ENCODE data around the gene GRIN2D.

The GRIN2D gene

GRCh38 chr19:48405850-48406249 is 12.4 kb downstream of the GRIN2D start:
- Histone ChIP-seq H3K27ac (ENCODE audit: insufficient read depth, low read length, poor library complexity, severe bottlenecking) (no peak overlapping the region), H3K27me3 (replicated peaks; ENCODE audit: control insufficient read depth, insufficient read depth, low read length, poor library complexity, severe bottlenecking) (no peaks in the 10 kb centered on the region), H3K4me1 (ENCODE audit: control insufficient read depth, insufficient read depth, low read length, poor library complexity, severe bottlenecking) (no peaks in the 10 kb centered on the region), H3K4me3 (ENCODE audit: insufficient read depth, low read depth, low read length, poor library complexity, severe bottlenecking) (no peak overlapping the region), H3K36me3 (ENCODE audit: control insufficient read depth, insufficient read depth, low read length) (no peaks in the 10 kb centered on the region), H3K9me3 (ENCODE audit: control insufficient read depth, low read length) (no peaks in the 10 kb centered on the region)
- DNase-seq: no peak

GRCh38 chr19:48413879-48414587 is 20.6 kb downstream of the GRIN2D start:
- Histone ChIP-seq H3K4me3 (ENCODE audit: insufficient read depth, low read depth, low read length, poor library complexity, severe bottlenecking) (peak overlapping the region; percentile 43), H3K27ac (ENCODE audit: insufficient read depth, low read length, poor library complexity, severe bottlenecking) (no peak overlapping the region), H3K27me3 (replicated peaks; ENCODE audit: control insufficient read depth, insufficient read depth, low read length, poor library complexity, severe bottlenecking) (no peaks in the 10 kb centered on the region)

GRCh38 chr19:48415395-48415794 is 21.9 kb downstream of the GRIN2D start:
- Histone ChIP-seq H3K4me3 (ENCODE audit: insufficient read depth, low read depth, low read length, poor library complexity, severe bottlenecking) (peak overlapping the region; percentile 43), H3K4me1 (ENCODE audit: control insufficient read depth, insufficient read depth, low read length, poor library complexity, severe bottlenecking) (peaks cover 20% of the 10 kb centered on the region), H3K9me3 (ENCODE audit: control insufficient read depth, low read length) (no peaks in the 10 kb centered on the region), H3K36me3 (ENCODE audit: control insufficient read depth, insufficient read depth, low read length) (no peaks in the 10 kb centered on the region), H3K27me3 (replicated peaks; ENCODE audit: control insufficient read depth, insufficient read depth, low read length, poor library complexity, severe bottlenecking) (no peaks in the 10 kb centered on the region), H3K27ac (ENCODE audit: insufficient read depth, low read length, poor library complexity, severe bottlenecking) (no peak overlapping the region)
- DNase-seq: peak; percentile 59 to 70 (median 70)

More at GRCh38 chr19:48413879-48414587, 20.6 kb downstream of the GRIN2D start:
- no peak for DNase-seq
- Histone ChIP-seq H3K4me1 (ENCODE audit: control insufficient read depth, insufficient read depth, low read length, poor library complexity, severe bottlenecking) (peaks cover 20% of the 10 kb centered on the region), H3K36me3 (ENCODE audit: control insufficient read depth, insufficient read depth, low read length) (no peaks in the 10 kb centered on the region), H3K9me3 (ENCODE audit: control insufficient read depth, low read length) (no peaks in the 10 kb centered on the region)

- Histone ChIP-seq H3K27me3 (replicated peaks; ENCODE audit: control insufficient read depth, insufficient read depth, low read length, poor library complexity, severe bottlenecking) (no peaks in the 10 kb centered on the region), H3K4me3 (ENCODE audit: insufficient read depth, low read depth, low read length, poor library complexity, severe bottlenecking) (no peak overlapping the region)
Observed at GRCh38 chr19:48415806-48416221, 22.3 kb downstream of the GRIN2D start.

GRCh38 chr19:48417421-48417820 is 24.0 kb downstream of the GRIN2D start:
- Histone ChIP-seq H3K4me1 (ENCODE audit: control insufficient read depth, insufficient read depth, low read length, poor library complexity, severe bottlenecking) (peaks cover 20% of the 10 kb centered on the region), H3K27ac (ENCODE audit: insufficient read depth, low read length, poor library complexity, severe bottlenecking) (no peak overlapping the region), H3K27me3 (replicated peaks; ENCODE audit: control insufficient read depth, insufficient read depth, low read length, poor library complexity, severe bottlenecking) (no peaks in the 10 kb centered on the region), H3K36me3 (ENCODE audit: control insufficient read depth, insufficient read depth, low read length) (no peaks in the 10 kb centered on the region), H3K4me3 (ENCODE audit: insufficient read depth, low read depth, low read length, poor library complexity, severe bottlenecking) (no peak overlapping the region), H3K9me3 (ENCODE audit: control insufficient read depth, low read length) (no peaks in the 10 kb centered on the region)
- no peak for DNase-seq

More at GRCh38 chr19:48415806-48416221, 22.3 kb downstream of the GRIN2D start:
- Histone ChIP-seq H3K27ac (ENCODE audit: insufficient read depth, low read length, poor library complexity, severe bottlenecking) (no peak overlapping the region), H3K4me1 (ENCODE audit: control insufficient read depth, insufficient read depth, low read length, poor library complexity, severe bottlenecking) (peaks cover 20% of the 10 kb centered on the region), H3K9me3 (ENCODE audit: control insufficient read depth, low read length) (no peaks in the 10 kb centered on the region), H3K36me3 (ENCODE audit: control insufficient read depth, insufficient read depth, low read length) (no peaks in the 10 kb centered on the region)
- DNase-seq: no peak

- no peak overlapping the region for H3K27ac ChIP-seq (ENCODE audit: insufficient read depth, low read length, poor library complexity, severe bottlenecking)
- no peaks in the 10 kb centered on the region for H3K27me3 ChIP-seq (replicated peaks; ENCODE audit: control insufficient read depth, insufficient read depth, low read length, poor library complexity, severe bottlenecking)
- no peaks in the 10 kb centered on the region for H3K36me3 ChIP-seq (ENCODE audit: control insufficient read depth, insufficient read depth, low read length)
- no peak overlapping the region for H3K4me3 ChIP-seq (ENCODE audit: insufficient read depth, low read depth, low read length, poor library complexity, severe bottlenecking)
- no peak for DNase-seq
- peaks cover 20% of the 10 kb centered on the region for H3K4me1 ChIP-seq (ENCODE audit: control insufficient read depth, insufficient read depth, low read length, poor library complexity, severe bottlenecking)
- H3K9me3 ChIP-seq (ENCODE audit: control insufficient read depth, low read length): no peaks in the 10 kb centered on the region
Observed at GRCh38 chr19:48418317-48419064, 25.0 kb downstream of the GRIN2D start.

- peak; percentile 60 to 65 (median 62) for DNase-seq
- Histone ChIP-seq H3K4me1 (ENCODE audit: control insufficient read depth, insufficient read depth, low read length, poor library complexity, severe bottlenecking) (peaks cover 18% of the 10 kb centered on the region), H3K27ac (ENCODE audit: insufficient read depth, low read length, poor library complexity, severe bottlenecking) (no peak overlapping the region), H3K27me3 (replicated peaks; ENCODE audit: control insufficient read depth, insufficient read depth, low read length, poor library complexity, severe bottlenecking) (no peaks in the 10 kb centered on the region), H3K36me3 (ENCODE audit: control insufficient read depth, insufficient read depth, low read length) (no peaks in the 10 kb centered on the region), H3K4me3 (ENCODE audit: insufficient read depth, low read depth, low read length, poor library complexity, severe bottlenecking) (peak overlapping the region; percentile 16), H3K9me3 (ENCODE audit: control insufficient read depth, low read length) (no peaks in the 10 kb centered on the region)
Observed at GRCh38 chr19:48419158-48419920, 25.9 kb downstream of the GRIN2D start.

GRCh38 chr19:48421548-48421947 is 28.1 kb downstream of the GRIN2D start:
- no peaks in the 10 kb centered on the region for H3K4me1 ChIP-seq (ENCODE audit: control insufficient read depth, insufficient read depth, low read length, poor library complexity, severe bottlenecking)
- H3K27me3 ChIP-seq (replicated peaks; ENCODE audit: control insufficient read depth, insufficient read depth, low read length, poor library complexity, severe bottlenecking): no peaks in the 10 kb centered on the region
- H3K9me3 ChIP-seq (ENCODE audit: control insufficient read depth, low read length): no peaks in the 10 kb centered on the region
- no peak overlapping the region for H3K4me3 ChIP-seq (ENCODE audit: insufficient read depth, low read depth, low read length, poor library complexity, severe bottlenecking)
- DNase-seq: no peak
- H3K27ac ChIP-seq (ENCODE audit: insufficient read depth, low read length, poor library complexity, severe bottlenecking): no peak overlapping the region
- H3K36me3 ChIP-seq (ENCODE audit: control insufficient read depth, insufficient read depth, low read length): no peaks in the 10 kb centered on the region

- H3K9me3 ChIP-seq (ENCODE audit: control insufficient read depth, low read length): no peaks in the 10 kb centered on the region
- H3K4me1 ChIP-seq (ENCODE audit: control insufficient read depth, insufficient read depth, low read length, poor library complexity, severe bottlenecking): no peaks in the 10 kb centered on the region
- no peaks in the 10 kb centered on the region for H3K27me3 ChIP-seq (replicated peaks; ENCODE audit: control insufficient read depth, insufficient read depth, low read length, poor library complexity, severe bottlenecking)
- H3K4me3 ChIP-seq (ENCODE audit: insufficient read depth, low read depth, low read length, poor library complexity, severe bottlenecking): no peak overlapping the region
- DNase-seq: no peak
- no peaks in the 10 kb centered on the region for H3K36me3 ChIP-seq (ENCODE audit: control insufficient read depth, insufficient read depth, low read length)
- H3K27ac ChIP-seq (ENCODE audit: insufficient read depth, low read length, poor library complexity, severe bottlenecking): no peak overlapping the region
Observed at GRCh38 chr19:48424694-48425219, 31.3 kb downstream of the GRIN2D start.

All from effector memory CD4-positive, alpha-beta T cell (primary cell).